Body of pancreas (tissue), 4 donors: ENCODE results near the gene KRT71.

Experiments
- CTCF ChIP-seq, 7 experiments: fragments of 450-650 bp in 4 of 7; fragments of 200-600 bp in 3 of 7; sonication (generic) in 3 of 7; IDR thresholded peaks; one replicate each; pipeline ENCODE4 v1.5.1; 2016 to 2019; ENCODE audit warnings: antibody characterized with exemption in 7 of 7
- POLR2A ChIP-seq, 3 donors: fragments of 450-650 bp; IDR thresholded peaks; one replicate each; pipeline ENCODE4 v1.6.1; 2016; ENCODE audit warnings: antibody characterized with exemption in 3 of 3, mild to moderate bottlenecking in 2 of 3

- TF ChIP-seq CTCF (IDR thresholded peaks at IDR 0.05) (no peak), POLR2A (IDR thresholded peaks at IDR 0.05) (no peak)
Measured at GRCh38 chr12:52497975-52498374, 55.0 kb downstream of the KRT71 start.
